CD4-positive, alpha-beta memory T cell (primary cell): ENCODE measurements around the gene PRKAR1A. TPM values are rescaled to one million over a fixed set of nuclear protein-coding genes. Genes with fewer than 3 reads are reported as not detected.

Source experiments
- CTCF ChIA-PET: fragments of 350-600 bp; sonication (Branson Sonifier 250); formaldehyde crosslinking; loops from one replicate; lab custom pipeline; 2021; ENCODE audit warnings: inconsistent platforms; ENCODE audit not compliant: partially characterized antibody; lab: Charles Lee
- POLR2A ChIA-PET: fragments of 350-600 bp; sonication (Branson Sonifier 250); formaldehyde crosslinking; loops from one replicate; lab custom pipeline; 2021; ENCODE audit not compliant: partially characterized antibody; lab: Charles Lee
- DNase-seq, 5 donors: peaks; one replicate each; pipeline versions ENCODE4 v3.0.0 to v3.0.0-alpha.2; 2020 to 2022; ENCODE audit warnings: mixed read lengths in 1 of 5
- H3K27ac ChIP-seq: one replicate; pipeline ENCODE4 v1.7.0; 2013; ENCODE audit warnings: low read depth, low read length
- H3K27me3 ChIP-seq: 2 replicates; pipeline ENCODE4 v1.7.0; 2013; ENCODE audit warnings: mild to moderate bottlenecking, low read length, moderate library complexity; ENCODE audit not compliant: insufficient read depth
- H3K36me3 ChIP-seq: 2 replicates; pipeline ENCODE4 v1.7.0; 2013; ENCODE audit warnings: mild to moderate bottlenecking, low read length, moderate library complexity; ENCODE audit not compliant: insufficient read depth
- H3K4me1 ChIP-seq: 2 replicates; pipeline ENCODE4 v1.7.0; 2013; ENCODE audit warnings: mild to moderate bottlenecking, low read length, moderate library complexity; ENCODE audit not compliant: insufficient read depth
- H3K4me3 ChIP-seq, 2 donors: one replicate each; pipeline ENCODE4 v1.7.0; 2013; ENCODE audit warnings: low read length in 2 of 2, mild to moderate bottlenecking in 1 of 2
- H3K9me3 ChIP-seq, 2 donors: one replicate each; pipeline ENCODE4 v1.7.0; 2013; ENCODE audit warnings: low read length in 2 of 2, control low read depth in 1 of 2; ENCODE audit not compliant: control insufficient read depth in 1 of 2
- H3K27ac Mint-ChIP-seq, 7 donors: one replicate each; pipeline ENCODE4 v1.8.0; 2020 to 2021; ENCODE audit warnings: mixed read lengths in 7 of 7, mild to moderate bottlenecking in 6 of 7, inconsistent platforms in 3 of 7, moderate library complexity in 3 of 7
- H3K27me3 Mint-ChIP-seq, 2 donors: one replicate each; pipeline ENCODE4 v1.8.0; 2020 to 2021; ENCODE audit warnings: mixed read lengths in 2 of 2
- H3K36me3 Mint-ChIP-seq, 2 donors: one replicate each; pipeline ENCODE4 v1.8.0; 2020 to 2021; ENCODE audit warnings: mixed read lengths in 2 of 2, inconsistent platforms in 1 of 2, mild to moderate bottlenecking in 1 of 2
- H3K4me1 Mint-ChIP-seq, 4 donors: one replicate each; pipeline ENCODE4 v1.8.0; 2020 to 2021; ENCODE audit warnings: mixed read lengths in 4 of 4, mild to moderate bottlenecking in 1 of 4
- H3K4me3 Mint-ChIP-seq, 8 donors: one replicate each; pipeline ENCODE4 v1.8.0; 2020 to 2021; ENCODE audit warnings: mixed read lengths in 8 of 8, mild to moderate bottlenecking in 7 of 8, moderate library complexity in 6 of 8, inconsistent platforms in 3 of 8
- H3K9me3 Mint-ChIP-seq, 8 donors: one replicate each; pipeline ENCODE4 v1.8.0; 2020 to 2021; ENCODE audit warnings: mixed read lengths in 8 of 8, mild to moderate bottlenecking in 5 of 8, inconsistent platforms in 3 of 8, moderate library complexity in 1 of 8
- intact Hi-C: fragments of 100-400 bp; cut with micrococcal nuclease; formaldehyde crosslinking; loops from one replicate; pipeline ENCODE4 v1.15.1; 2023
- polyA plus RNA-seq, 2 donors: library from polyadenylated mRNA; unstranded; fragments of 300-500 nt; fragmentation: Illumina TruSeq; gene quantifications; one replicate each; pipeline ENCODE4 v1.2.3, GENCODE V29; 2021
- total RNA-seq, 2 experiments: library from RNA; stranded (reverse); gene quantifications; one replicate each; pipeline ENCODE4 v1.2.3, GENCODE V29; 2021

Gene PRKAR1A
- total and polyA plus RNA-seq, 4 experiments from 2014 or later = 182 to 220 (median 188) TPM

DNA sequence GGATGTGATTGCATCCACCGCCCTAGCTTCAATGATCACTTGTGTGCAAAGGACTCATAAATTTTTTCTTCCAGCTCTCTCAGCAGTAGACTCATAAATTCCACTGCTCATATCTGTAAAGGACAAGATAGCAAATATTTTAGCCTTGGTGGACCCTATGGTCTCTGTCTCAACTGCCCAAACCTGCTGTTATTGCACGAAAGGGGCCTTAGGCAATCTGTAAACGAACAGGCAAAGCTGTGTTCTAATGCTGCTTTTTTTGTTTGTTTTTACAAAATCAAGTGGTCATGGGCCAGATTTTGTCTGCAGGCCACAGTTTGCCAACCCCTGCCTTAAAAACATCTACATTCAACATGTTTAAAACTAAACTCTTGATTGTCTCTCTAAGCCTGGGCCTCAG is 54.8 kb downstream of the PRKAR1A start:
- Mint-ChIP-seq H3K36me3 (no peaks in the 10 kb centered on the region), H3K27ac (no peak overlapping the region), H3K27me3 (peaks cover 5% of the 10 kb centered on the region in 2 donors), H3K9me3 (peaks cover 0 to 2% (median 0%) of the 10 kb centered on the region in 8 donors), H3K4me3 (no peak overlapping the region), H3K4me1 (peaks cover 0 to 2% (median 0%) of the 10 kb centered on the region in 4 donors)
- Histone ChIP-seq H3K36me3 (no peaks in the 10 kb centered on the region), H3K4me1 (no peaks in the 10 kb centered on the region), H3K27me3 (peaks cover 4% of the 10 kb centered on the region), H3K27ac (no peak overlapping the region), H3K9me3 (no peaks in the 10 kb centered on the region), H3K4me3 (no peak overlapping the region)
- ChIA-PET POLR2A (no interaction called here), CTCF (interaction anchor here (1.0 kb wide), 1 partner anchor 669 kb away, joined by 4 read pairs; no protein-coding TSS in a partner anchor)
- no peak for DNase-seq
- intact Hi-C loops = no loop called here

DNA sequence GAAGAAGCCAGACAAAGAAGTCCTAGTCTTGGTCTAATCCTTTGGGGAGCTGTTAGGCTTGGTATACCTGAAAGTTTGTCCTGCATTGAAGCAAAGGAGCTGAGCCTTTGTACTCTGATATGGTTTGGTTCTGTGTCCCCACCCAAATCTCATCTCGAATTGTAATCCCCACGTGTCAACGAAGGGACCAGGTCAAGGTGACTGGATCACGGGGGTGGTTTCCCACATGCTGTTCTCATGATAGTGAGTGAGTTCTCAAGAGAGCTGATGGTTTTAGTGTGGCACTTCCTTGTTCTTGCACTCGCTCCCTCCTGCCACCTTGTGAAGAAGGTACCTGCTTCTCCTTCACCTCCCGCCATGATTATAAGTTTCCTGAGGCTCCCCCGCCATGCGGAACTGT is 55.4 kb downstream of the PRKAR1A start:
- intact Hi-C loops = no loop called here
- Mint-ChIP-seq H3K36me3 (no peaks in the 10 kb centered on the region), H3K27ac (no peak overlapping the region), H3K27me3 (peaks cover 5% of the 10 kb centered on the region in 2 donors), H3K4me3 (no peak overlapping the region), H3K9me3 (peaks cover 0 to 2% (median 0%) of the 10 kb centered on the region in 8 donors), H3K4me1 (peaks cover 0 to 2% (median 0%) of the 10 kb centered on the region in 4 donors)
- no peaks in the 10 kb centered on the region for H3K36me3 ChIP-seq
- no peaks in the 10 kb centered on the region for H3K4me1 ChIP-seq
- peaks cover 4% of the 10 kb centered on the region for H3K27me3 ChIP-seq
- POLR2A ChIA-PET = no interaction called here
- H3K9me3 ChIP-seq = no peaks in the 10 kb centered on the region
- H3K4me3 ChIP-seq = no peak overlapping the region
- no peak for DNase-seq
- CTCF ChIA-PET = no interaction called here
- H3K27ac ChIP-seq = no peak overlapping the region

DNA sequence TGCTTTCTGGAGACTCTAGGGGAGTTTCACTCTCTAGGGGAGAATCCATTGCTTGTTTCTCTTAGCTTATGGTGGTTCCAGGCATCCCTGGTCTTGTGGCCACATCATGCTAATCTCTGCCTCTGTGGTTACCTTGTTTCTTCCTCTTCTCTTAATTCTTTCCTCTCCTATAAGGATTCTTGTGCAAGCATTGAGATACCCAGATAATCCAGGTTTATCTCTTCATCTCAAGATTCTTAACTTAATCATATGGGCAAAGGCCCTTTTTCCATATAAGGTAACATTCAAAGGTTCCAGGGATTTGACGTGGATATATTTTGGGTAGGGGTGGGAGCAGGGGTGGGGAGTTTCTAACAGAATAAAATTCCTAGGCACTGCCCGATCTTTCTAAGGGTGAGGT is 56.4 kb downstream of the PRKAR1A start:
- Mint-ChIP-seq H3K4me3 (no peak overlapping the region), H3K4me1 (peaks cover 0 to 2% (median 0%) of the 10 kb centered on the region in 4 donors), H3K36me3 (no peaks in the 10 kb centered on the region), H3K27me3 (peaks cover 5% of the 10 kb centered on the region in 2 donors), H3K9me3 (peaks cover 0 to 2% (median 0%) of the 10 kb centered on the region in 8 donors), H3K27ac (no peak overlapping the region)
- no peak for DNase-seq
- ChIA-PET POLR2A (no interaction called here), CTCF (no interaction called here)
- H3K4me1 ChIP-seq = no peaks in the 10 kb centered on the region
- intact Hi-C loops = no loop called here
- peaks cover 4% of the 10 kb centered on the region for H3K27me3 ChIP-seq
- no peak overlapping the region for H3K27ac ChIP-seq
- no peaks in the 10 kb centered on the region for H3K36me3 ChIP-seq
- H3K9me3 ChIP-seq = no peaks in the 10 kb centered on the region
- H3K4me3 ChIP-seq = no peak overlapping the region

DNA sequence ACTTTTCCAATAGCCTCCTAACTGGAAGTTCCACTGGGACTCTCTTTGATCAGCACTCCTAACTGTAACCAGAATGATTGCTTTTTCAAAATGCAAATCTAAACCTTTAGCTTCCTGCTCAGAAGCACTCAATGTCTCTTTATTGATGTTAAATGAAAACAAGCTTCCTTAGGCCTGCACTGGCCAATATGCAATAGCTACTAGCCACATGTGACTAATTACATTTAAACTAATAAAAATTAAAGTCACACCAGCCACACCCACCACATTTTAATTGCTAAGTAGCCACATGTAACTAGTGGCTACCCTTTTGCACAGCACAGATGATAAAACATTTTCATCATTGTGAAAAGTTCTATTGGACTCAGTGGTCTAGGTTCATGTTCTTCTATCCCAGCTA is 57.1 kb downstream of the PRKAR1A start:
- Histone ChIP-seq H3K4me3 (no peak overlapping the region), H3K9me3 (no peaks in the 10 kb centered on the region), H3K36me3 (no peaks in the 10 kb centered on the region), H3K4me1 (no peaks in the 10 kb centered on the region), H3K27ac (no peak overlapping the region), H3K27me3 (peaks cover 4% of the 10 kb centered on the region)
- peaks cover 5% of the 10 kb centered on the region in 2 donors for H3K27me3 Mint-ChIP-seq
- DNase-seq = no peak
- CTCF ChIA-PET = no interaction called here
- H3K36me3 Mint-ChIP-seq = no peaks in the 10 kb centered on the region
- POLR2A ChIA-PET = no interaction called here
- H3K9me3 Mint-ChIP-seq = peaks cover 0 to 2% (median 0%) of the 10 kb centered on the region in 8 donors
- peaks cover 0 to 2% (median 0%) of the 10 kb centered on the region in 4 donors for H3K4me1 Mint-ChIP-seq
- intact Hi-C loops = no loop called here
- no peak overlapping the region for H3K4me3 Mint-ChIP-seq
- H3K27ac Mint-ChIP-seq = no peak overlapping the region

DNA sequence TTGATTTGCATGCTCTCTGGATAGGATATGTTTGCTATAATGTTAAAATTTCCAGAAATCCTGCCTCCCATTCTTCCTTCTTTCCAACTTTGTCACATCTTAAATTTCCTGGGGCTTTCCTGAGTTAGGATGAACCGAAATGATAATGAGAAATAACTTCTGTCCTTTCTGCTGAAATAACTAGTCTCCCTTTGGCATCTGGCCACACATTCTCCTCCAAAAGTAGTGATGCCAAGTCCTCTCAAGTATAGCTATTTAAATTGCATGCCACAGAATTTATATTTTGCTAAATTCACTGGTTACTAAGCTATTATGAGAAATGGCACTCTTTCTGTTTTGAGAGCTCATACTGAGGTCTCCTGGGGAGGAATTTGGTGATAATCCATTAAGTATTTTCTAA is 58.3 kb downstream of the PRKAR1A start:
- Mint-ChIP-seq H3K36me3 (no peaks in the 10 kb centered on the region), H3K27me3 (peaks cover 3 to 5% of the 10 kb centered on the region in 2 donors), H3K9me3 (peaks cover 0 to 2% (median 0%) of the 10 kb centered on the region in 8 donors), H3K4me1 (peaks cover 0 to 2% (median 0%) of the 10 kb centered on the region in 4 donors), H3K4me3 (no peak overlapping the region), H3K27ac (no peak overlapping the region)
- ChIA-PET POLR2A (no interaction called here), CTCF (no interaction called here)
- H3K4me3 ChIP-seq = no peak overlapping the region
- peaks cover 4% of the 10 kb centered on the region for H3K27me3 ChIP-seq
- no peak for DNase-seq
- intact Hi-C loops = no loop called here
- no peaks in the 10 kb centered on the region for H3K36me3 ChIP-seq
- H3K27ac ChIP-seq = no peak overlapping the region
- no peaks in the 10 kb centered on the region for H3K4me1 ChIP-seq
- H3K9me3 ChIP-seq = no peaks in the 10 kb centered on the region

DNA sequence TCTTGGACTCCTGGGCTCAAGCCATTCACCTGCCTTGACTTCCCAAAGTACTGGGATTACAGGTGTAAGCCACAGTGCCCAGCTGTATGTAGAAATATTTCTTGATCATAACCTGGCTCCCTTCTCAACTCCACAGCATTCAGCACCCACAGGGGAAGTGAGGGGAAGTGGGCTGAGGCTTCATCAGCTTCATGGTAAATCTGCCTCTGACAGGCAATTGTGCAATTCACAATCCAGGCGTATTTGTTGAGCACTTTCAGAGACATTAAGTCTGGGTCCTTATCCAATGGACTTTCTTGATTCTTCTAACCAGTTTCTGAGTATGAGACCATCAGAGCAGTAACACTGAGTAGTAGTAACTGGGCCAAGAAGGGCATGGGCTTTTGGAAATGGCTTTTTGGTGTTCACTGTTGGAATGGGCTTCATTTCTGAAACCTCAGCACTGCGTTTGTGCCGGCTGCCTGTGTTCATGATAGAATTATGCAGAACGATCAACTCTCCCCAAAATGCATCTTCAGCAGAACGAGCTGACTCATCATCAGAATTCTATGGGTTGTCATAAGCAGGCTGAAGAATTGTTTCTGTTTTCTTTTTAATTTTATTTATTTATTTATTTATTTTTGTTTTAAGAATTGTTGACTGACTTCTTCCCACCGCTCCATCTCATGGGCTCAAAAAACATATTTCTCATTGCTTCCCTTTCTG is 60.1 kb downstream of the PRKAR1A start:
- intact Hi-C loops = no loop called here
- CTCF ChIA-PET = no interaction called here
- H3K27ac ChIP-seq = no peak overlapping the region
- H3K27me3 ChIP-seq = peaks cover 4% of the 10 kb centered on the region
- H3K4me1 ChIP-seq = no peaks in the 10 kb centered on the region
- Mint-ChIP-seq H3K36me3 (no peaks in the 10 kb centered on the region), H3K27ac (no peak overlapping the region), H3K4me1 (peaks cover 0 to 2% (median 0%) of the 10 kb centered on the region in 4 donors), H3K4me3 (no peak overlapping the region), H3K27me3 (peaks cover 2 to 3% of the 10 kb centered on the region in 2 donors), H3K9me3 (no peaks in the 10 kb centered on the region)
- H3K9me3 ChIP-seq = no peaks in the 10 kb centered on the region
- no peak for DNase-seq
- H3K36me3 ChIP-seq = no peaks in the 10 kb centered on the region
- H3K4me3 ChIP-seq = no peak overlapping the region
- POLR2A ChIA-PET = no interaction called here

DNA sequence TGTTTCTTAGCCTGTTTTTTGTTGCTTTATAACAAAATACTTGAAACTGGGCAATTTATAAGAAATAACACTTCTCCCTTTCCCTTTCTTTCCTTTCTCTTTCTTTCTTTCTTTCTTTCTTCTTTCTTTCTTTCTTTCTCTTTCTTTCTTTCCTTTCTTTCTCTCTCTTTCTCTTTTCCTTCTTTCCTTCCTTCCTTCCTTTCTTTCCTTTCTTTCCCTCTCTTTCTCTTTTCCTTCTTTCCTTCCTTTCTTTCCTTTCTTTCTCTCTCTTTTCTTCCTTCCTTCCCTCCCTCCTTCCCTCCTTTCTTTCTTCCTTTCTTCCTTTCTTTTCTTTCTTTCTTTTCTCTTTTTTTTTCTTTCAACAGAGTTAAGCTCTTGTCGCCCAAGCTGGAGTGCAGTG is 61.1 kb downstream of the PRKAR1A start:
- Mint-ChIP-seq H3K9me3 (no peaks in the 10 kb centered on the region), H3K4me1 (peaks cover 0 to 2% (median 0%) of the 10 kb centered on the region in 4 donors), H3K27me3 (peaks cover 0 to 3% of the 10 kb centered on the region in 2 donors), H3K27ac (no peak overlapping the region), H3K36me3 (no peaks in the 10 kb centered on the region), H3K4me3 (no peak overlapping the region)
- peaks cover 4% of the 10 kb centered on the region for H3K27me3 ChIP-seq
- CTCF ChIA-PET = no interaction called here
- H3K36me3 ChIP-seq = no peaks in the 10 kb centered on the region
- H3K9me3 ChIP-seq = no peaks in the 10 kb centered on the region
- H3K4me1 ChIP-seq = no peaks in the 10 kb centered on the region
- POLR2A ChIA-PET = no interaction called here
- no peak overlapping the region for H3K4me3 ChIP-seq
- no peak overlapping the region for H3K27ac ChIP-seq
- DNase-seq = no peak
- intact Hi-C loops = no loop called here
